ENCODE measurements around the gene MALT1. TPM values are rescaled to one million over a fixed set of nuclear protein-coding genes. Genes with fewer than 3 reads are reported as not detected.

Gene MALT1
- total and polyA plus RNA-seq, 2 experiments from 2014 or later: 5.2 to 18.8 TPM

DNA sequence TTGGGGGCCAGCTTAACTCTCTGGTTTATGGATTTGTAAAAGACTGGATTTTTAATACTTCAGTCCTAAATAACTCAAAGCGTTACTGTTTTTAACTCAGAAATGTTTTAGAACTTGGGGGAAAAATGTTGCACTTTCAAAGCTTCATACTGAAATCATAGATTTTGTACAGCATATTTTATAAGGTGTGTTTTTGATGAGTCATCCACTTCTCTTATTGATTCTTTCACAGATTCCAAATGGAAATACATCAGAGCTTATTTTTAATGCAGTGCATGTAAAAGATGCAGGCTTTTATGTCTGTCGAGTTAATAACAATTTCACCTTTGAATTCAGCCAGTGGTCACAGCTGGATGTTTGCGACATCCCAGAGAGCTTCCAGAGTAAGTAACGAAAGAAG, 28.9 kb downstream of the MALT1 start:
- DNase-seq (ENCODE audit: low spot score) (no peak), ATAC-seq (no peak)
- no peaks in the 10 kb centered on the region for H3K9me3 Mint-ChIP-seq
- H3K27me3 Mint-ChIP-seq (ENCODE audit: insufficient read depth, low read depth, poor library complexity): no peaks in the 10 kb centered on the region
- Histone ChIP-seq H3K4me2 (no peak overlapping the region), H3F3A (replicated peaks; ENCODE audit: low read depth) (no peaks in the 10 kb centered on the region), H3K4me1 (ENCODE audit: insufficient read depth) (peaks cover 4% of the 10 kb centered on the region), H3K9me2 (ENCODE audit: insufficient read depth) (no peaks in the 10 kb centered on the region), H3K79me2 (replicated peaks; ENCODE audit: insufficient read depth) (no peaks in the 10 kb centered on the region), H3K27ac (ENCODE audit: low read depth) (no peak overlapping the region), H2AFZ (no peak overlapping the region), H4K20me1 (replicated peaks; ENCODE audit: insufficient read depth) (no peaks in the 10 kb centered on the region), H3K4me3 (no peak overlapping the region), H3K27me3 (ENCODE audit: insufficient read depth) (no peaks in the 10 kb centered on the region), H3K36me3 (ENCODE audit: insufficient read depth) (no peaks in the 10 kb centered on the region)
- TF ChIP-seq EZH2 (IDR thresholded peaks at IDR 0.05; ENCODE audit: low read depth, unreplicated experiment) (no peak), CREB1 (CRISPR knock-in tag; IDR thresholded peaks at IDR 0.05; ENCODE audit: low read depth) (no peak), EZH2phosphoT487 (IDR thresholded peaks at IDR 0.05; ENCODE audit: unreplicated experiment) (no peak), ZNF114 (CRISPR knock-in tag; IDR thresholded peaks at IDR 0.05) (no peak), STAT1 (IDR thresholded peaks at IDR 0.05; ENCODE audit: unreplicated experiment) (no peak), POLR2AphosphoS5 (IDR thresholded peaks at IDR 0.05; ENCODE audit: low read depth) (no peak), NANOG (IDR thresholded peaks at IDR 0.05; ENCODE audit: borderline replicate concordance) (no peak), JUNB (IDR thresholded peaks at IDR 0.05; ENCODE audit: unreplicated experiment) (no peak), ZNF331 (CRISPR knock-in tag; IDR thresholded peaks at IDR 0.05; ENCODE audit: low read depth) (no peak)
- TF ChIP-seq, protein P1, sequence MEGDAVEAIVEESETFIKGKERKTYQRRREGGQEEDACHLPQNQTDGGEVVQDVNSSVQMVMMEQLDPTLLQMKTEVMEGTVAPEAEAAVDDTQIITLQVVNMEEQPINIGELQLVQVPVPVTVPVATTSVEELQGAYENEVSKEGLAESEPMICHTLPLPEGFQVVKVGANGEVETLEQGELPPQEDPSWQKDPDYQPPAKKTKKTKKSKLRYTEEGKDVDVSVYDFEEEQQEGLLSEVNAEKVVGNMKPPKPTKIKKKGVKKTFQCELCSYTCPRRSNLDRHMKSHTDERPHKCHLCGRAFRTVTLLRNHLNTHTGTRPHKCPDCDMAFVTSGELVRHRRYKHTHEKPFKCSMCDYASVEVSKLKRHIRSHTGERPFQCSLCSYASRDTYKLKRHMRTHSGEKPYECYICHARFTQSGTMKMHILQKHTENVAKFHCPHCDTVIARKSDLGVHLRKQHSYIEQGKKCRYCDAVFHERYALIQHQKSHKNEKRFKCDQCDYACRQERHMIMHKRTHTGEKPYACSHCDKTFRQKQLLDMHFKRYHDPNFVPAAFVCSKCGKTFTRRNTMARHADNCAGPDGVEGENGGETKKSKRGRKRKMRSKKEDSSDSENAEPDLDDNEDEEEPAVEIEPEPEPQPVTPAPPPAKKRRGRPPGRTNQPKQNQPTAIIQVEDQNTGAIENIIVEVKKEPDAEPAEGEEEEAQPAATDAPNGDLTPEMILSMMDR (conservative IDR thresholded peaks at IDR 0.05; ENCODE audit: low read depth in 2 of 2): no peak
- TF ChIP-seq, protein P2, sequence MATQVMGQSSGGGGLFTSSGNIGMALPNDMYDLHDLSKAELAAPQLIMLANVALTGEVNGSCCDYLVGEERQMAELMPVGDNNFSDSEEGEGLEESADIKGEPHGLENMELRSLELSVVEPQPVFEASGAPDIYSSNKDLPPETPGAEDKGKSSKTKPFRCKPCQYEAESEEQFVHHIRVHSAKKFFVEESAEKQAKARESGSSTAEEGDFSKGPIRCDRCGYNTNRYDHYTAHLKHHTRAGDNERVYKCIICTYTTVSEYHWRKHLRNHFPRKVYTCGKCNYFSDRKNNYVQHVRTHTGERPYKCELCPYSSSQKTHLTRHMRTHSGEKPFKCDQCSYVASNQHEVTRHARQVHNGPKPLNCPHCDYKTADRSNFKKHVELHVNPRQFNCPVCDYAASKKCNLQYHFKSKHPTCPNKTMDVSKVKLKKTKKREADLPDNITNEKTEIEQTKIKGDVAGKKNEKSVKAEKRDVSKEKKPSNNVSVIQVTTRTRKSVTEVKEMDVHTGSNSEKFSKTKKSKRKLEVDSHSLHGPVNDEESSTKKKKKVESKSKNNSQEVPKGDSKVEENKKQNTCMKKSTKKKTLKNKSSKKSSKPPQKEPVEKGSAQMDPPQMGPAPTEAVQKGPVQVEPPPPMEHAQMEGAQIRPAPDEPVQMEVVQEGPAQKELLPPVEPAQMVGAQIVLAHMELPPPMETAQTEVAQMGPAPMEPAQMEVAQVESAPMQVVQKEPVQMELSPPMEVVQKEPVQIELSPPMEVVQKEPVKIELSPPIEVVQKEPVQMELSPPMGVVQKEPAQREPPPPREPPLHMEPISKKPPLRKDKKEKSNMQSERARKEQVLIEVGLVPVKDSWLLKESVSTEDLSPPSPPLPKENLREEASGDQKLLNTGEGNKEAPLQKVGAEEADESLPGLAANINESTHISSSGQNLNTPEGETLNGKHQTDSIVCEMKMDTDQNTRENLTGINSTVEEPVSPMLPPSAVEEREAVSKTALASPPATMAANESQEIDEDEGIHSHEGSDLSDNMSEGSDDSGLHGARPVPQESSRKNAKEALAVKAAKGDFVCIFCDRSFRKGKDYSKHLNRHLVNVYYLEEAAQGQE (IDR thresholded peaks at IDR 0.05; ENCODE audit: unreplicated experiment): no peak
- TF ChIP-seq, protein P3, sequence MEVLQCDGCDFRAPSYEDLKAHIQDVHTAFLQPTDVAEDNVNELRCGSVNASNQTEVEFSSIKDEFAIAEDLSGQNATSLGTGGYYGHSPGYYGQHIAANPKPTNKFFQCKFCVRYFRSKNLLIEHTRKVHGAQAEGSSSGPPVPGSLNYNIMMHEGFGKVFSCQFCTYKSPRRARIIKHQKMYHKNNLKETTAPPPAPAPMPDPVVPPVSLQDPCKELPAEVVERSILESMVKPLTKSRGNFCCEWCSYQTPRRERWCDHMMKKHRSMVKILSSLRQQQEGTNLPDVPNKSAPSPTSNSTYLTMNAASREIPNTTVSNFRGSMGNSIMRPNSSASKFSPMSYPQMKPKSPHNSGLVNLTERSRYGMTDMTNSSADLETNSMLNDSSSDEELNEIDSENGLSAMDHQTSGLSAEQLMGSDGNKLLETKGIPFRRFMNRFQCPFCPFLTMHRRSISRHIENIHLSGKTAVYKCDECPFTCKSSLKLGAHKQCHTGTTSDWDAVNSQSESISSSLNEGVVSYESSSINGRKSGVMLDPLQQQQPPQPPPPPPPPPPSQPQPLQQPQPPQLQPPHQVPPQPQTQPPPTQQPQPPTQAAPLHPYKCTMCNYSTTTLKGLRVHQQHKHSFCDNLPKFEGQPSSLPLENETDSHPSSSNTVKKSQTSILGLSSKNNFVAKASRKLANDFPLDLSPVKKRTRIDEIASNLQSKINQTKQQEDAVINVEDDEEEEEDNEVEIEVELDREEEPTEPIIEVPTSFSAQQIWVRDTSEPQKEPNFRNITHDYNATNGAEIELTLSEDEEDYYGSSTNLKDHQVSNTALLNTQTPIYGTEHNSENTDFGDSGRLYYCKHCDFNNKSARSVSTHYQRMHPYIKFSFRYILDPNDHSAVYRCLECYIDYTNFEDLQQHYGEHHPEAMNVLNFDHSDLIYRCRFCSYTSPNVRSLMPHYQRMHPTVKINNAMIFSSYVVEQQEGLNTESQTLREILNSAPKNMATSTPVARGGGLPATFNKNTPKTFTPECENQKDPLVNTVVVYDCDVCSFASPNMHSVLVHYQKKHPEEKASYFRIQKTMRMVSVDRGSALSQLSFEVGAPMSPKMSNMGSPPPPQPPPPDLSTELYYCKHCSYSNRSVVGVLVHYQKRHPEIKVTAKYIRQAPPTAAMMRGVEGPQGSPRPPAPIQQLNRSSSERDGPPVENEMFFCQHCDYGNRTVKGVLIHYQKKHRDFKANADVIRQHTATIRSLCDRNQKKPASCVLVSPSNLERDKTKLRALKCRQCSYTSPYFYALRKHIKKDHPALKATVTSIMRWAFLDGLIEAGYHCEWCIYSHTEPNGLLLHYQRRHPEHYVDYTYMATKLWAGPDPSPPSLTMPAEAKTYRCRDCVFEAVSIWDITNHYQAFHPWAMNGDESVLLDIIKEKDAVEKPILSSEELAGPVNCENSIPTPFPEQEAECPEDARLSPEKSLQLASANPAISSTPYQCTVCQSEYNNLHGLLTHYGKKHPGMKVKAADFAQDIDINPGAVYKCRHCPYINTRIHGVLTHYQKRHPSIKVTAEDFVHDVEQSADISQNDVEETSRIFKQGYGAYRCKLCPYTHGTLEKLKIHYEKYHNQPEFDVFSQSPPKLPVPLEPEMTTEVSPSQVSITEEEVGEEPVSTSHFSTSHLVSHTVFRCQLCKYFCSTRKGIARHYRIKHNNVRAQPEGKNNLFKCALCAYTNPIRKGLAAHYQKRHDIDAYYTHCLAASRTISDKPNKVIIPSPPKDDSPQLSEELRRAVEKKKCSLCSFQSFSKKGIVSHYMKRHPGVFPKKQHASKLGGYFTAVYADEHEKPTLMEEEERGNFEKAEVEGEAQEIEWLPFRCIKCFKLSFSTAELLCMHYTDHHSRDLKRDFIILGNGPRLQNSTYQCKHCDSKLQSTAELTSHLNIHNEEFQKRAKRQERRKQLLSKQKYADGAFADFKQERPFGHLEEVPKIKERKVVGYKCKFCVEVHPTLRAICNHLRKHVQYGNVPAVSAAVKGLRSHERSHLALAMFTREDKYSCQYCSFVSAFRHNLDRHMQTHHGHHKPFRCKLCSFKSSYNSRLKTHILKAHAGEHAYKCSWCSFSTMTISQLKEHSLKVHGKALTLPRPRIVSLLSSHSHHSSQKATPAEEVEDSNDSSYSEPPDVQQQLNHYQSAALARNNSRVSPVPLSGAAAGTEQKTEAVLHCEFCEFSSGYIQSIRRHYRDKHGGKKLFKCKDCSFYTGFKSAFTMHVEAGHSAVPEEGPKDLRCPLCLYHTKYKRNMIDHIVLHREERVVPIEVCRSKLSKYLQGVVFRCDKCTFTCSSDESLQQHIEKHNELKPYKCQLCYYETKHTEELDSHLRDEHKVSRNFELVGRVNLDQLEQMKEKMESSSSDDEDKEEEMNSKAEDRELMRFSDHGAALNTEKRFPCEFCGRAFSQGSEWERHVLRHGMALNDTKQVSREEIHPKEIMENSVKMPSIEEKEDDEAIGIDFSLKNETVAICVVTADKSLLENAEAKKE (CRISPR knock-in tag; IDR thresholded peaks at IDR 0.05): no peak
- TF ChIP-seq, protein P4, sequence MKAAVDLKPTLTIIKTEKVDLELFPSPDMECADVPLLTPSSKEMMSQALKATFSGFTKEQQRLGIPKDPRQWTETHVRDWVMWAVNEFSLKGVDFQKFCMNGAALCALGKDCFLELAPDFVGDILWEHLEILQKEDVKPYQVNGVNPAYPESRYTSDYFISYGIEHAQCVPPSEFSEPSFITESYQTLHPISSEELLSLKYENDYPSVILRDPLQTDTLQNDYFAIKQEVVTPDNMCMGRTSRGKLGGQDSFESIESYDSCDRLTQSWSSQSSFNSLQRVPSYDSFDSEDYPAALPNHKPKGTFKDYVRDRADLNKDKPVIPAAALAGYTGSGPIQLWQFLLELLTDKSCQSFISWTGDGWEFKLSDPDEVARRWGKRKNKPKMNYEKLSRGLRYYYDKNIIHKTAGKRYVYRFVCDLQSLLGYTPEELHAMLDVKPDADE (IDR thresholded peaks at IDR 0.05): no peak
- H3K36me3 Mint-ChIP-seq (ENCODE audit: low read depth): peaks cover 10% of the 10 kb centered on the region
- no peak overlapping the region for H3K27ac Mint-ChIP-seq
- H3K4me3 Mint-ChIP-seq: no peak overlapping the region
- peaks cover 12% of the 10 kb centered on the region for H3K4me1 Mint-ChIP-seq
